ENCODE measurements around the gene GANC.

The GANC gene

GRCh38 chr15:42371096-42371495, 98.1 kb downstream of the GANC start:
- Histone ChIP-seq H3K4me1 (ENCODE audit: low read length) (no peaks in the 10 kb centered on the region), H3K36me3 (replicated peaks; ENCODE audit: low read depth, low read length) (no peaks in the 10 kb centered on the region), H3K9me3 (ENCODE audit: insufficient read depth, low read length) (no peaks in the 10 kb centered on the region), H3K4me2 (ENCODE audit: low read length) (no peak overlapping the region), H3K79me2 (ENCODE audit: low read length) (no peaks in the 10 kb centered on the region), H3K9ac (ENCODE audit: low read length) (no peak overlapping the region), H4K20me1 (ENCODE audit: insufficient read depth, low read length) (no peaks in the 10 kb centered on the region), H2AFZ (ENCODE audit: low read depth, low read length) (no peak overlapping the region), H3K27ac (ENCODE audit: low read length) (no peak overlapping the region), H3K27me3 (ENCODE audit: low read depth, low read length) (no peaks in the 10 kb centered on the region), H3K4me3 (ENCODE audit: low read length) (no peak overlapping the region)
- TF ChIP-seq EZH2phosphoT487 (IDR thresholded peaks at IDR 0.05; ENCODE audit: low read depth) (no peak), CTCF (IDR thresholded peaks at IDR 0.05; ENCODE audit: low read depth, low read length) (peak; percentile 26)

GRCh38 chr15:42373274-42373673, 100.3 kb downstream of the GANC start:
- Histone ChIP-seq H3K9ac (ENCODE audit: low read length) (no peak overlapping the region), H3K4me3 (ENCODE audit: low read length) (no peak overlapping the region), H3K4me1 (ENCODE audit: low read length) (no peaks in the 10 kb centered on the region), H2AFZ (ENCODE audit: low read depth, low read length) (no peak overlapping the region), H4K20me1 (ENCODE audit: insufficient read depth, low read length) (no peaks in the 10 kb centered on the region), H3K27ac (ENCODE audit: low read length) (no peak overlapping the region), H3K27me3 (ENCODE audit: low read depth, low read length) (no peaks in the 10 kb centered on the region), H3K9me3 (ENCODE audit: insufficient read depth, low read length) (no peaks in the 10 kb centered on the region), H3K79me2 (ENCODE audit: low read length) (no peaks in the 10 kb centered on the region), H3K4me2 (ENCODE audit: low read length) (no peak overlapping the region), H3K36me3 (replicated peaks; ENCODE audit: low read depth, low read length) (no peaks in the 10 kb centered on the region)
- TF ChIP-seq EZH2phosphoT487 (IDR thresholded peaks at IDR 0.05; ENCODE audit: low read depth) = no peak
- no peak for TF ChIP-seq CTCF (IDR thresholded peaks at IDR 0.05; ENCODE audit: low read depth, low read length)

- Histone ChIP-seq H3K79me2 (ENCODE audit: low read length) (no peaks in the 10 kb centered on the region), H3K4me3 (ENCODE audit: low read length) (no peak overlapping the region), H3K9ac (ENCODE audit: low read length) (no peak overlapping the region), H3K4me2 (ENCODE audit: low read length) (no peak overlapping the region), H2AFZ (ENCODE audit: low read depth, low read length) (no peak overlapping the region), H3K36me3 (replicated peaks; ENCODE audit: low read depth, low read length) (no peaks in the 10 kb centered on the region), H3K4me1 (ENCODE audit: low read length) (no peaks in the 10 kb centered on the region), H3K27me3 (ENCODE audit: low read depth, low read length) (no peaks in the 10 kb centered on the region), H4K20me1 (ENCODE audit: insufficient read depth, low read length) (no peaks in the 10 kb centered on the region), H3K27ac (ENCODE audit: low read length) (no peak overlapping the region), H3K9me3 (ENCODE audit: insufficient read depth, low read length) (no peaks in the 10 kb centered on the region)
- no peak for TF ChIP-seq EZH2phosphoT487 (IDR thresholded peaks at IDR 0.05; ENCODE audit: low read depth)
- TF ChIP-seq CTCF (IDR thresholded peaks at IDR 0.05; ENCODE audit: low read depth, low read length) = no peak
Observed at GRCh38 chr15:42373936-42374335, 100.9 kb downstream of the GANC start.

- Histone ChIP-seq H2AFZ (ENCODE audit: low read depth, low read length) (no peak overlapping the region), H3K9ac (ENCODE audit: low read length) (no peak overlapping the region), H4K20me1 (ENCODE audit: insufficient read depth, low read length) (no peaks in the 10 kb centered on the region), H3K4me3 (ENCODE audit: low read length) (no peak overlapping the region), H3K27me3 (ENCODE audit: low read depth, low read length) (no peaks in the 10 kb centered on the region), H3K4me2 (ENCODE audit: low read length) (no peak overlapping the region), H3K36me3 (replicated peaks; ENCODE audit: low read depth, low read length) (no peaks in the 10 kb centered on the region), H3K4me1 (ENCODE audit: low read length) (no peaks in the 10 kb centered on the region), H3K79me2 (ENCODE audit: low read length) (no peaks in the 10 kb centered on the region), H3K27ac (ENCODE audit: low read length) (no peak overlapping the region), H3K9me3 (ENCODE audit: insufficient read depth, low read length) (no peaks in the 10 kb centered on the region)
- TF ChIP-seq CTCF (IDR thresholded peaks at IDR 0.05; ENCODE audit: low read depth, low read length) (no peak), EZH2phosphoT487 (IDR thresholded peaks at IDR 0.05; ENCODE audit: low read depth) (no peak)
Observed at GRCh38 chr15:42374810-42375209, 101.8 kb downstream of the GANC start.

Measured in OCI-LY3 (cell line).